GM19099 (cell line): ENCODE measurements around the gene KRT38.

Experiments used
- POLR2A ChIP-seq: IDR thresholded peaks from 3 replicates; pipeline ENCODE4 v1.6.1; 2011; ENCODE audit warnings: low read depth; ENCODE audit not compliant: insufficient read length; ENCODE audit errors: extremely low read depth

The KRT38 gene

DNA sequence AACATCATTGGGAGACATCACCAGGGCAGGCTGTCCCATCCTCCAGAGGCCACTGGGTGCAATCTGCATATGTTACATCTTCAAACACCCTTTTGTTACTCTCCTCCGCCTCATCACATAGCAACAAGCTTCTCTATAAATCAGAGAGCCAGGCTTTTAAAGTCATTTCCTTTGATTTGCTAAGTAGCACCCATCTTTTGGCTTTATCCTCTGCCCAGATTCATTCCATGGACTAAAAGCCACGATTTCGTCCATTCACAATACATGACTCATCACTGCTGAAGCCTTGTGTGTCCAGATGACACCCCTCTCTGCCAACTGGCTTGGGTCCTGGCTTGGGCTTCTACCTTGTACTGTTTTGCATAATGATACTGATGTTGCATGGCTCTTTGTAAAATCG, 2.0 kb upstream of the KRT38 start:
- no peak for TF ChIP-seq POLR2A

DNA sequence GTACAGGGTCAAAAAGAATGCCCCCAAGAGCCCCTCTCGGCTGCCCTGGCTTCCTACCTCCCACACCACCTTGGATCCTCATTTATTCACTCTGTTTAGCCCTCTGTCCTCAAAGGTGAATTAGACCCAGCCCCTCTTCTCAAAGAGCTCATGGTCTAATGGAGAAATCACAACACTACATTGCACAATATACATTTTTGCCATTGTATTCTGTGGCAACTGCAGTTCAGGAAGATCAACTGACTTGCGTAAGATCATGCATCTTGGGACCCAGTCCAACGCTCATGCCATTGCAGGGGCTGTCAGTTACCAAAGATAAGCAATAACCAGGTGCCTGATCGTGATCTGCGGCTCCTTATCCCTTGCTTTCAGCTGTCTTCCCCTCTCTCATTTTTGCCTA, 1.4 kb downstream of the KRT38 start:
- TF ChIP-seq POLR2A, result no peak

DNA sequence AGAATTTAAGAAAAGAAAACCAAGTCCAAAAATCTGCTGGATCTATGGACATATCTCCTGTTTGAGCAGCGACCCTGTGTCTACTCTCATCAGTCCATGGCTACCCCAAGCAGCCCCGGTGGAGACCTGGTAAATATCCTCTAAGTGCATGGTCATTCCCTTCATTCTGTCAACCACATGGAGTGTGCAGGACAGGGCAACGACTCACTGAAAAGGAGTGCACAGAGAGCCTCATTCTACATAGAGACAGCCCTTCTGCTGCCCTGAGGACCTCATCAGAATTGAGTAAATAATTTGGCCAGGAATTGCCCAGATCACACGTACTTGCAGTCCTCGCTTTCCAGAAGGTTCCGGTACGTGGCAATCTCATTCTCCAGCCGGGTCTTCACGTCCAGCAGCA, 3.0 kb downstream of the KRT38 start:
- no peak for TF ChIP-seq POLR2A

DNA sequence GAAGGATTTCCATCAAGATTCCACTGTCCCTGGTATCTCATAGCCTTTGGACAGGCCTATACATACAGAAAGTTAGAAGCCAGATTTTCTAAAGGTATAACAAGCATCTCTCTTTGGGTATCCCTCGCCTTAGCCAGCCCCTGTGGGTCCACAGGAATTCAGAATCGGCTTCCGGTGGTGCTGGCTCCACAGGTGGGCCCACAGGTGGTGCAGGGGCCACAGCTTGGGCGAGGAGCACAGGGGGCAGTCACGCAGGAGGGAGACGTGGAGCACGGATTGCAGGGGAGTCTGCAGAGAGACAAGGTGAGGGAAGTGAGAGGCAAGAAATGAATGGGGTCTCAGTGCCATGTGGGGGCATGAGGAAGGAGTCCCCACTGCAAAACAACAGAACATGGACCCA, 3.5 kb downstream of the KRT38 start:
- no peak for TF ChIP-seq POLR2A

DNA sequence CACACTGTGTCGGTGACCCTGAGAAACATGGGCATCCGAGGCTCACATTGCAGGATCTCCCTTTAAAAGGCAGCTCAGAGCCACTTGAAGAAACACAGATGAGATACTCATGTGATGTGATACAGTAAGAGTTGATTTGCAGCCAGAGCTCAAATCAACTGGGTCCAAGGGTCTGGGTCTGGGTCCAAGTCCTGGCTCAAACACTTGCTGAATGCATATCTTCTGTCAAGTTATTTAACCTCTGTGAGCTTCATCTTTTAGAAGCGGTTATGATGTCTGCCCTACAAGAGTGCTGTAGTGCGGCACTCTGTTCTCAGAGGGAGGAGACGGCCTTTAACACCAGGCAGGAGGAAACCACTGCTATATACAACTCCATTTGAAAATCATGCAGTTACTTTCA, 6.4 kb downstream of the KRT38 start:
- no peak for TF ChIP-seq POLR2A

DNA sequence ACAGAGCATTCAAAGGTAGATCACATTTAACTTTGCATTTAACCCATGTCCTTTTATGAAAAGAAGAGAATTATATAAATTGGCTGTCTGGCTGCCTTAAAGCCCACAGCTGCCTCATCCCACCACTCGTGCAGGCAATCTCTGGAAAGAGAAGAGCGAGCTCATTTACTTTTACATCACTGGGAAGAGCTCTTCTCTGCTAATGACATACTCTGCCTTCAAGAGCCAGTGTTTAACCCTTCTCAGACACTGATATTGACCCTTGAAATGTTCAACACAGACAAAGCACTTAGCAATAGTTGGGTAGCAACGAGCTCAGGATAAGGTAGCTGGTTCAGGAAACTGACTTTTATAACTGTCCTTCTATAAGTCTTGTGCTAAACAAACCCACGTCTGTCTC, 6.8 kb downstream of the KRT38 start:
- TF ChIP-seq POLR2A, result no peak

DNA sequence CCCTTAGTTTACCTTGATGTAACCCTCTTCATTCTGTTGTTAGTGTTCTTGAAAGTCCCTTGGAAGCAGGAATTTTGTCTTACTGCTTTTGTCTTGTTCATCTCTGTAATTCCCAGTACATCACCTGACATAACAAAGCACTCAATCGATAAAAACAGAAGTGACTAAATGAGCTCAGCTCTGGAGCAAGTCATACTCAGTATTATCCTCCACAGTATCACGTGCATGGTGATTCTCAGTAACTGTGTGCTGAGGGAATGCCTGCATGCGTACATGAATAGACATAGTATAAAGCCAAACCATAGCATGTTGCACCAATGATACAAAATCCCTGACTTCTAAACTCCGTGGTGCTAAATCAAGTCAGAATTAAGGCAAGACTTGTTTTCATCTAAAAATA, 7.2 kb downstream of the KRT38 start:
- no peak for TF ChIP-seq POLR2A

DNA sequence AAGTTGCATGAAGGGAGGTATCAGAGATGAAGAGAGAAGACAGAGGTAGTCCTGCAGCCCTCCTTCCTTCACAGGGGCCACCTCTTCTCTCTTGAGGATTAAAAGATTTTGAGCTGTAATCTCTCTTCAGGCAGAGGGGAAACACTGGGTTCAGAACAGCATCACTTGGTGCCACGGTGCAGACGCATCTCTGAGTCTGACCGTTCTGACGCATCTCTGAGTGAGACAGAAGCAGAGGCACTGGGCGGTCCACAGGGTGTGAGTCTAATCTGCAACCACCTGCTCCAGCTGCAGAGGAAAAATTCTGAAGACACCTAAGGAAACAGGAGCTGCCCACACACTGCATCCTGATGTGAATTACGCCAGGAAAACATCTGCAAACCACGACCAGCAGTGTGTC, 11.1 kb downstream of the KRT38 start:
- no peak for TF ChIP-seq POLR2A

DNA sequence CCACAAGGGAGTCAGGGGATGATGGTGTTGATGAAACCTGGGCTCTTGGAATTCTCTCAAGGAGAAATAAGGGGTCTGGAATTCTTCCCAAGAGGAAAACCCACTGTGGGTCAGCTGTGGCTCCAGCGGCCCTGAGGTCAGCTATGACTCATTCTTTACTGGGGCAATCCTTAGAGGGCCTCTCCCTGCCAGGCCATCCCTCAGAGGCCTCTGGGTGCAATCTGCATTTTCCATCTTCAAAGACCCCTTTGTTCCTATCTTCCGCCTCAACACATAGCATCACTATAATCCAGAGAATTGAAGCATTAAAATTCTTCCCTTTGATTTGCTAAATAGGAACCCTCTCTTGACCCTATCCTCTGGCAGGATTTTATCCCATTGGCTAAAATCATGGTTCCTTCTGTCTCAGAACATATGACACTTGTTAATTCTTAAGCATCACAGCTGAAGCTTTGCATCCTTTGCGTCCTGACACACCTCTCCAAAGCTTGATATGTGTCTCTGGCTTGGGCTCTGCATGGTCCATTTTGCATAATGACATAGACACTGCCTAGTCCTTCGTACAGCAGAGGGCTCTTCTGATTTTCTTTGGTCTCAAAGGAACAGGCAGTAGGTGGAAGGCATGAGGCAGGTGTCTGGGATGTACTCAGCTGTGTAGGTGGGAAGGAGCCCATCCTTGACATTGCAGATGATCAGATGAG, 12.0 kb downstream of the KRT38 start:
- TF ChIP-seq POLR2A, result no peak

DNA sequence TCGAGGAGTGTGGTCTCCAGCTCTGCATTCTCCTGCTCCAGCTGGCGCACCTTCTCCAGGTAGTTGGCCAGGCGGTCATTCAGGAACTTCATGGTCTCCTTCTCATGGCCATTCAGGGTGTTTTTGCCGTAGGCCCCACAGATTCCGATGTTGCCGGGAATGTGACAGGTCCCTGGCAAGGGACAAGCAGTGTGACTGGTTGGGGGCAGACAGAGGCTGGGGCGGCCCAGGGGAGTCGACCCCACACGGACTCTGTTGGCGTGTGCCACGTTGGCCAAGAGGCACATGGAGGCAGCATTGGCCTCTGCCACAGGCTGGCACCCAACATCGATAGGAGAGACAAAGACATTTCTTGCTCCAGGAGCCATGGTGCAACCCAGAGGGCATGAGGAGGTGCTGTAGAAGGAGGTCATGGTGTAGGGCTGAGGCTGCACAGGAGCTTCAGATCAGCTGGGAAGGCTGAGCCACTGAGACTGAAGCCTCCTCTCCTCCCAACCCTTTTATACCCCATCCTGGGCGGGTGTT, 16.6 kb downstream of the KRT38 start, which contains the start of gene KRT37:
Gene KRT37, minus strand, starts transcription at position 475 of the 525 bp plus-strand sequence. Its CDS starts 62 bp downstream, at position 413.
- no peak for TF ChIP-seq POLR2A

DNA sequence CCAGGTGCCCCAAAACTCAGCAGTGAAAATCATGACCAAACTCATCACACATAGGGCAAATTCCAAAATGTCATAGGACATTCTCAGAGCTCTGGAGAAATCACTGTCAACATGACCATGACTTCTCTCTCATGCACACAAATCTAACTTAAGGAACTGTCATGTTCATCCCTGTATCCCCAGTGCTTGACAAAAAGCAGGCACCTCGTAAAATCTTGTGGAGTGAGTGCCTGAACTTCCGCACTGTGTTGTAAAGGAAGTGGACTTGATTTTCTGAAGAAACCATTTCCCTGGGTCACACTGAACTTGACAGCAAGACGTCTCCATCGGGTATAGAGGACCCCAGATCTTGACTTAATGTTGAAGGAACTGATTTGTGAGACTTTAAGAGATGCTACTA, 19.2 kb downstream of the KRT38 start:
- TF ChIP-seq POLR2A, result no peak

DNA sequence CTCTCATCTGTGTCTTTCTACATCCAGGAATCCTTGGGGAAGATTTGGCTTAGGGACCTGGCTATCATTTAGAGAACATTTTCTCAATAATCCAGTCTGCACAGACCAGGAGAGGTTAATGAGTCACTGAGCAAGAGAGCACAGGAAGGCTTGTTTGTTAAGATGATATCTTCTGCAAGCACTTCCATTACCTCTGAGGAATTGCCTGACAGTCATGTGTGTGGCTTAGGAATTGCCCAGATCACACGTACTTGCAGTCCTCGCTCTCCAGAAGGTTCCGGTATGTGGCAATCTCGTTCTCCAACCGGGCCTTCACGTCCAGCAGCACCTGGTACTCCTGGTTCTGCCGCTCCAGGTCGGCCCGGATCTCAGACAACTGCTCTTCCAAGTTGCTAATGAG, 19.7 kb downstream of the KRT38 start:
- no peak for TF ChIP-seq POLR2A

DNA sequence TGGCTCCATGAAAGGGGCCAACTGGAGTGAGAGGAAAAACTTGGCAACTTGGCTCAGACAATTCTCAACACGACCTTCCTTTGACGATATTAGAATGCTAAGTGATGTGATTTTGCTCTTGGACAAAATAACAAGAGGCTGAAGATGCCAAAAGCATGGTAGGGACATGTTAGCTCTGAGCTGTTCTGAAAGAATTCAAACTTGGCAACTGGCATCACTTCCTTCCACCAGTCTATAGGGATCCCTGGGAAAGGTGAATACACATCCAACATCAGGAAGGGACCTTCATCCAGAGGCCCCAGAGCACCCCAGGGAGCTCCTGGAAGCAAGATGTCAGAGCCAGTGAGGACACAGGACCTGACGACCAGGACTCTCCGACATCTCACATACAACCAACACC, 20.6 kb downstream of the KRT38 start:
- no peak for TF ChIP-seq POLR2A

DNA sequence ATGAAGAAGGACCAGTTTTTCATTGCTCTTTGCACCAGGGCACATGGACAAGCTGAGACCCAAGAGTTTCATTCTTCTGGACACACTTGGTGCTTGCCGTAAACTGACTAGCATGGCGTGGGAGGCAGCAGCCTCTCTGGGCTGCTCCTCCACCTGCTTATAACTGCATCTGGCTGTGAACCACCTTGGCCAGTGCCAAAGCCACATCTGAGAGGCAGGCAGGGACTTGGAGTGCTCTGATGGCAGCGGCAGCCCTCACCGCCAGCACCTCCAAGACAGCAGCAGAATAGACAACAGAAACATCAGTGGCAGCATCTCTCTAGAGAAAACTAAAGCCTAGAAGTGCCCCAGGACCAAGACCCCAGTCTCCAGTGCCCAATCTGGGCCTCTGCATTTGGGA, 21.1 kb downstream of the KRT38 start:
- no peak for TF ChIP-seq POLR2A

DNA sequence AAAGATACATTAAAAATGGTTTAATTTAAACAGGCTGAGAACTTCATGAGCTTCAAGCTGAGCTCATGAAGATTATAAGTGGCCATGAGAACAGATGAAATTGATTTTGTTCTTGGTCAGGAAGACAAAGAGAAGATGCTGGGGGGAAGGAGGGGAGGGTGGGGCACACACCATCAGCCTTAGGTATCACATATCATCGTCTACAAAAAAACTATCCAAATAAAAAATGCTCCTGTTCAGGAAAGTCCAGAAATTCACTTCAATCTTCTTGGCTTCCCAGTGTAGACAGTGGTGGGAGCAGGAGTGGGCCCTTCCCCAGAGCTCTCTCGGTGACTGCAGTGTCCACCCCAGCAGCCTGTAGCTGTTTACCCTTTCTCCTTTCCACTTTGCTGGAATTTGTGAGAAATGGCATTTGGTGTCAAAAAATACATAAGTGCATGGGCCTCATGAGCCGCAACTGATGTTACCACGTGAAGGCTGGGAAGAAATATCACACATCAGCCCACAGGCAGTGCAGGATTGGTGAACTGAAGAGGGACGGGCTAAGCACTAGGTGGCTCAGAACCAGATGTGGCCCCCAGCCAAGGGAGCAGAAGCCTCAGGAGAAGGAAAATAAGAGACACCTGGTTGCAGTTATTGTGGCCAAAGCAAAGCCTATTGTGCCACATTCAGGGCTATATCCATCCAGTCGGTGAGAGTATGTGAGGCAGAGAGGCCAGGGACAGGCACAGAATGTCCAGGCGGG, 22.5 kb downstream of the KRT38 start:
- TF ChIP-seq POLR2A, result no peak

DNA sequence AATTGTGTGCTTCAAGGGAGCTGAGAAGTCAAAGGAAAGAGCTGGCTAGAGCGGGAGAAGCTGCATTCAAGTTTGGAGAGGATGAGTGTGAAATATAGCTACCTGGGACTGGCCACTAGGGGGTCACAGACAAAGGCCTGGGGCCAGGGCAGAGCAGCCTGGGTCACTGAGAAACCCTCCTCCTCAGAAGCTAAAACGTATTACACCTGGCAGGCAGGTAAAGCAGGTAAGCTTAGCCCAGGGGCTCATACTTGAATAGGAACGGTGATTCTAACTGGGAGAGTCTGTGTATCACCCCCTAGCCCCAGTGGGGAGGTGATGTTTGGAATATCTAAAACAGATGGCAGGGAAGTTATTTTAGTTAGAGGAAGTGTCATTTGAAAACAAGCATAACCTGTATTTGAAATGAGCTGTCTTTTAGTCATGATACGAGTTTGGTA, 23.2 kb downstream of the KRT38 start:
- no peak for TF ChIP-seq POLR2A

DNA sequence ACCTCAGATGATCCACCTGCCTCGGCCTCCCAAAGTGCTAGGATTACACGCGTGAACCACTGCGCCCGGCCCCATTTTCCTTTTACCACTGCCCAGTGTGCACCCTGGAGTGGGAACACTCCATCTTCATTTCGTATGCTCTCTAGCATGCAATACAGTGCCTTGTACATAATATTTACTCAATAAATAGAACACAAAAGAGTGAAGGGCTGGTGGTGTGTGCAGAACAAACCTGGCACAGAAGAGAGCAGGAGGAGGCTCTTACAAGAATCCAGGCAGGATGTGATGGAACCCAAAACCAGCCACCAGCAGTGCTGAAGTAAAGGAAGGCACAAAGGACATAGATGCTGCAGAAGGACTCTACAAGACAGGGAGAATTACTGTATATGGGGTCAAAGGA, 23.7 kb downstream of the KRT38 start:
- no peak for TF ChIP-seq POLR2A

DNA sequence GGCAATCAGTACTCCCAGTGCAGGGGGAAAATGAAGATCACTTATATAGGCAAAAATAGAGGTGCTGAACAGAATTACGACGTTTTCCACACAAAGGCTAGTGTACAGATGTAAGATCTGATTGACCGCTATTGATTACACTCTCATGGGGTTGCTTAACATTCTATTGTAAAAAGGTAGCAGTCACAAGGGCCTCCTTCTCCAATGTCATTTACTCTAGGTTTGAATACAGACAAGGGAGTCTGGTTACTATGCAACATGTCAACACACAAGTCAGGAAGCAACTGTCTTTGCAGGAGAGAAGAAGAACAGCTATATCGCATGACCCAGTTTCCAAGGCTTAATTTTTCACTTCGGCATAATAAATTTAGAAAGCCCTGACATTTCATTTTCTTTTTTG, 24.3 kb downstream of the KRT38 start:
- no peak for TF ChIP-seq POLR2A
